Measurements from ENCODE around the gene VWA5B1.

DNA sequence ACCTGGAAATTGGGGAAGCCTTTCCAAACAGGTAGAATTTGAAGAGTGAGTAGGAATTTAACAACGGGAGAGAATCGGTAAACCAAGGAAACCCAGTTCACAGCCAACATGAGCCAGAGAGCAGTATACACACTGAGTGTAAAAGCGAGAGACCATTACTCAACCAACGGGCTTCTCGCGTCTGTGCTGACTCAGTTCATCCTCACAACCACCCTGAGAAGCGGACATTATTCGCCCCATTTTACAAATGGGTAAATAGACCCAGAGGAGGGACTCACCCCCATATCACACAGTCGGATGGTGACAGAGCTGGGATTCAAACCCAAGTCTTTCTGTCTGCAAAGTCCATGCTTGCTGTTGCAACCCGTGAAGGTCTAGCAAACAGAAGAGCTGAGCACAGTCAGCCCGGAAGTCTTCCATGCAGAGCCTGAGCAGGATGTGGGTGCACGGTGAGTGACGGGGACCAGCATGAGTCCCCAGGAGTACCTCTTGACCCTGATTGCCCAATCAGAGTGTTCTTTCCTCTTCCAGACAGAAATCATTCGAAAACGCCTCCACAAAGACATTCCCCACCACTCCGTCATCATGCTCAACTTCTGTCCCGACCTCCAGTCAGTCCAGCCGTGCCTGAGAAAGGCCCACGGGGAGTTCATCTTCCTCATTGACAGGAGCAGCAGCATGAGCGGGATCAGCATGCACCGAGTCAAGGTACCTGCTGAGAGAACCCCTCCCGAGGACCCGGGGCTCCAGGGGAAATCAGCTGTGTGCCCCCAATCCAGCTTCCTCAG, 32.3 kb downstream of the VWA5B1 start:
- TF ChIP-seq POLR2A (IDR thresholded peaks at IDR 0.05; ENCODE audit: low read depth, low read length): no peak
- TF ChIP-seq POLR2AphosphoS5 (IDR thresholded peaks at IDR 0.05; ENCODE audit: low read depth, low read length): no peak
- no peak for TF ChIP-seq TAF1 (IDR thresholded peaks at IDR 0.05; ENCODE audit: low read depth, low read length)
- no peak for TF ChIP-seq SPI1 (IDR thresholded peaks at IDR 0.05; ENCODE audit: low read depth, low read length)
- TF ChIP-seq POU2F2 (IDR thresholded peaks at IDR 0.05; ENCODE audit: low read depth, low read length): no peak
- TF ChIP-seq PAX5 (IDR thresholded peaks at IDR 0.05; ENCODE audit: insufficient read depth, low read length, severe bottlenecking): no peak
